SK-N-SH treated with all-trans-retinoic acid at 6 μM for 48 hours (cell line): ENCODE data around the gene NREP.
"Not testable (repeated sequence)": the region's sequence is repeated elsewhere in the genome, so short reads cannot be mapped to it uniquely, and the experiment has no call there.

ENCODE experiments used
- ARNTL ChIP-seq: fragments of 450-650 bp; formaldehyde crosslinking; IDR thresholded peaks from 2 replicates; pipeline ENCODE4 v1.5.0; 2020; ENCODE audit warnings: low read depth, mild to moderate bottlenecking, moderate library complexity, borderline replicate concordance
- ZFP3 ChIP-seq: fragments of 250-450 bp; sonication (Bioruptor Pico); IDR thresholded peaks from 2 replicates; pipeline ENCODE4 v1.5.0; 2020; ENCODE audit warnings: mild to moderate bottlenecking, moderate library complexity
- ZNF565 ChIP-seq: fragments of 450-650 bp; formaldehyde crosslinking; conservative IDR thresholded peaks from 2 replicates; pipeline ENCODE4 v1.5.0; 2020; ENCODE audit warnings: low read depth, mild to moderate bottlenecking, moderate library complexity
- TF ChIP-seq, protein P1 (sequence below): fragments of 250-450 bp; sonication (Bioruptor Pico); IDR thresholded peaks from 2 replicates; pipeline ENCODE4 v1.5.1; 2021; ENCODE audit warnings: mild to moderate bottlenecking, moderate library complexity

DNA sequence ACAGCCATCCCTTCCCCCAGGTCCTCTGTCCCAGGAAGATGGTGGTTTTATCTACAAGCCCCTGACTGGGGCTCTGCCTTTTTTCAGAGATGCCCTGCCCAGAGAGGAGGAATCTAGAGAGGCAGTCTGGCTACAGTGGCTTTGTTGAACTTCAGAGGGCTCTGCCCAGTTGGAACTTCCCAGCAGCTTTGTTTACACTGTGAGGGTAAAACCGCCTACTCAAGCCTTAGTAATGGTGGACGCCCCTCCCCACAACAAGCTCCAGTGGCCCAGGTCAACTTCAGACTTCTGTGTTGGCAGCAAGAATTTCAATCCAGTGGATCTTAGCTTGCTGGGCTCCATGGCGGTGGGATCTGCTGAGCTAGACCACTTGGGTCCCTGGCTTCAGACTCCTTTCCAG, 40.2 kb downstream of the NREP start:
- TF ChIP-seq ZNF565, ZFP3, ARNTL (CRISPR knock-in tag): not testable (repeated sequence)
- TF ChIP-seq, protein P1, sequence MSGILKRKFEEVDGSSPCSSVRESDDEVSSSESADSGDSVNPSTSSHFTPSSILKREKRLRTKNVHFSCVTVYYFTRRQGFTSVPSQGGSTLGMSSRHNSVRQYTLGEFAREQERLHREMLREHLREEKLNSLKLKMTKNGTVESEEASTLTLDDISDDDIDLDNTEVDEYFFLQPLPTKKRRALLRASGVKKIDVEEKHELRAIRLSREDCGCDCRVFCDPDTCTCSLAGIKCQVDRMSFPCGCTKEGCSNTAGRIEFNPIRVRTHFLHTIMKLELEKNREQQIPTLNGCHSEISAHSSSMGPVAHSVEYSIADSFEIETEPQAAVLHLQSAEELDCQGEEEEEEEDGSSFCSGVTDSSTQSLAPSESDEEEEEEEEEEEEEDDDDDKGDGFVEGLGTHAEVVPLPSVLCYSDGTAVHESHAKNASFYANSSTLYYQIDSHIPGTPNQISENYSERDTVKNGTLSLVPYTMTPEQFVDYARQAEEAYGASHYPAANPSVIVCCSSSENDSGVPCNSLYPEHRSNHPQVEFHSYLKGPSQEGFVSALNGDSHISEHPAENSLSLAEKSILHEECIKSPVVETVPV (CRISPR knock-in tag): not testable (repeated sequence)
